NCI-H2107 treated with DMSO at 0.1 percent for 48 hours (cell line): ENCODE results near the gene KMT2C.
"Not testable (repeated sequence)": the region's sequence is repeated elsewhere in the genome, so short reads cannot be mapped to it uniquely, and the experiment has no call there.

Experiments
- DNase-seq: peaks from one replicate; lab custom pipeline; 2025; ENCODE audit not compliant: unreplicated experiment; lab: John Stamatoyannopoulos, UW

Gene KMT2C

DNA sequence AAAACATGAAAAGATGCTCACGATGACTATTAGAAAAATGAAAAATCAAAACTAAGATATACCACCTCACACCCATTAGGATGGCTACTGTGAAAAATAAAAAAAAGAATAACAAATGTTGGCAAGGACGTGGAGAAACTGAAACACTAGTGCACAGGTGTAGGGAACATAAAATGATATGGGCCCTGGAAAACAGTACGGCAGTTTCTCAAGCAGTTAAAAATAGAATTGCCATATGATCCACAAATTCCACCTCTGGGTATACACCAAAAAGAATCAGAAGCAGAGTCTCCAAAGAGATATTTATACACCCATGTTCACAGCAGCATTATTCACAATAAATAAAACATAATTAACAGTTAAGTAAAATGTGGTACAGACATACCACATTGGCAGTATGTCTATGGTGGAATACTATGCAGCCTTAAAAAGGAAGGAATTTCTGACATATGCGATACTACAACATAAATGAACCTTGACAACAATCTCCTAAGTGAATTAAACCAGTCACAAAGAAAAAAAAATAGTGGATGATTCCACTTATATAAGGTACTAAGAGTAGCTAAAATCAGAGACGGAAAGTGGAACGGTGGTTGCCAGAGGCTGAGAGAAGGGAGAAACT lies 69.7 kb downstream of the KMT2C start:
- no peak for DNase-seq

DNA sequence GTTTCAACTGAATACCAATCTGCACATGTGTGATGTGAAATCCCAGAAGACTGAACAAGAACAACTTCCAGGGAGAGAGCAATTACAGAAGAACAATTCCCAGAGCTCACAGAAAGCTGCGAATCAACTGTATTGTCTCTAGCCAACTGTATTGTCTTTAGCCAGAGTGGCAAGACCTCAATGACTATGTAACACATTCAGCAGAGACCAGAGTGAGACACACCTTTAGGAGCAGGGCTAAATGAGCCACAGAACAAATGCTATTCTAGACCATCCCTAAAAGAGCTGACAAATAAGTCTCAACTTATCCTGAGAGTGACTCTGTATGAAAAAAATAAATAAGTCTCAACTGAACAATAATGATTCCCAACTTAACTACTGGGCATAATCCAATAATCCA lies 72.0 kb downstream of the KMT2C start:
- DNase-seq = no peak

DNA sequence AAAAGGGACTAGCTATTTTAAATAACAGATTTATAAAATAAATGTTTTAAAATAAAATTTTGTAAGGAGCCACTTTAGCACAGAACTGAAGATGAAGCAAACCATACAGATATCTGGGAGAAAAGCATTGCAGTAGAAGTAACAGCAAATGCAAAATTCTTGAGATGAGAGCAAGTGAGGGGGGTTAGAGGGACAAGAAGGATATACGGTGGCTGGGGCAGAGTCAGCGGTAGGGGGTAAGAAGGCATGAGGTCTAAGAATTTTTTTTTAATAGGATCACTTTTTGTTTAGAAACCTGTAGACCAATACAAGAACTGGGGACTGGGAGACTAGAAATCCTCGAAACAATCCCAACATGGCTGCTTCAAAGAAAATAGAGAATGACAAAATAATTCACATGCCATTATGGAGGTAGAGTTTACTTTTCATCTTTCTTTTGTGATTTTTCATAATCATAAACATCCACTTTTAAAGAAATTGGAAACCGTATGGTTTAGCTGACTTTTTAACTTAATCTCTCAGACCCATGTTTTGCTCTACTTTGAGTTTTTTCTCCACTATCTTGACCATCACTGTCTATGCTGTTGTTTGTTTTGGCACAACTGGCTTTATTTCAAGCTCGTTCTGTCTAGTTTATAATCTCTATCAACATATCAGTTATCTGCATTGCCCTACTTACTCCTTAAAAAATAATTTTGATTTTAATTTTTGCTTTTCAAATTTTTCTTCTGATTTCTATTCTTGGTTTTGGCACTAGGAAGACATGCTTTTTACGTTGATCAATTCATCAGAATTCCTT lies 73.5 kb downstream of the KMT2C start:
- no peak for DNase-seq

DNA sequence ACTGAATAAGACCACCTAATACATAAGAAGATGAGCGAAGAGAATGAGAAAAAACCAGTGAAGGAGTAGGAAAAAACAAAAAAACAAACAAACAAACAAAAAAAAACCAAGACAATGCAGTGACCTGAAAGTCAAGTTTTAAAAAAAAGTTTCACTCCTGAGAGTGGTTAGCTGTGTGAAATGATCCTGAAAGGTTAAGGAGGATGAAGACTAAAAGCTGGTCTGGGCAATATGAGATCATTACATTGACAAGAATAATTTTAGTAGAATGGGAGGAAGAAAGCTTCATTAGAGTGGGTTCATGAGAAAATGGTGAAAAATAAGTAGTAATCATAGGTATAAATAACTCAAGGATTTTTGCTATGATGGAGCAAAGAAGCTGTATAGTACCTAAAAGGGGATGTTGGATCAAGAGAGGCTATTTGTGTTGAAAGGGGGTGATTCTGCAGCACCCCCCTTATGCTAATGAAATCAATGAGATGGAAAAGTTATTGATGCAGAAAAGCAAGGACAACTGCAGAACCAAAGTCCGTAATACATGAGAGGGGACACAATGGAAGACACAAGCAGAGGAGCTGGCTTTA lies 80.2 kb downstream of the KMT2C start:
- no peak for DNase-seq

DNA sequence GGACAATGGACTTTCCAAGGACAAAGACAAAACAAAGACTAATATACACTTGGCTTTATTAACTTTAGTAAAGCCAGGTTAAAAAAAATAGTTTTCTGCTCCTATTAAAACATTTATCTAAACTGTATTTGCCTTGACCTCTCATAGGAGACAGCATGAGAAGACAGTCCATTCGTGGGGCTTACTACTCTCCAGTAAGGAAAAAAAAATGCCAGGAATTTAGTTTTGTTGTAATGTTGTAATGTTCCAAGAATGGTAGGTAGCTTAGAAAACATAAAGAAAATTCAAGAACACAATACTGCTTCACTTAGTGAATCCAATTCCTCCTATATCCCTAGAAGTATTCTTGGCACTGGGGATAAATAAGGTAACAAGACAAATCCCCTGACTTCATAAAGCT lies 81.7 kb downstream of the KMT2C start:
- DNase-seq = no peak

DNA sequence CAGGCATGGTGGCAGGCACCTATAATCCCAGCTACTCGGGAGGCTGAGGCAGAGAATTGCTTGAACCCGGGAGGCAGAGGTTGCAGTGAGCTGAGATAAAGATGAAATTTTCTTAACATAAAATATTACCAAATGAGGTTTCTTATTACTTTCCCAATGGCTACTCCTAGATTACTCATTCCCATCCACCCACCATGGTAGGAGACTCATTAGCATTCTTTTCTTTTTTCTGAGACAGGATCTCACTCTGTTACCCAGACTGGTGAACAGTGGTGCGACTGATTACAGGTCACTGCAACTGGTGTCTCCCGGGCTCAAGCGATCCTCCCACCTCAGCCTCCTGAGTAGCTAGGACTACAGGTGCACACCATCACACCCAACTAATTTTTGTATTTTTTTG lies 82.5 kb downstream of the KMT2C start:
- not testable (repeated sequence) for DNase-seq

DNA sequence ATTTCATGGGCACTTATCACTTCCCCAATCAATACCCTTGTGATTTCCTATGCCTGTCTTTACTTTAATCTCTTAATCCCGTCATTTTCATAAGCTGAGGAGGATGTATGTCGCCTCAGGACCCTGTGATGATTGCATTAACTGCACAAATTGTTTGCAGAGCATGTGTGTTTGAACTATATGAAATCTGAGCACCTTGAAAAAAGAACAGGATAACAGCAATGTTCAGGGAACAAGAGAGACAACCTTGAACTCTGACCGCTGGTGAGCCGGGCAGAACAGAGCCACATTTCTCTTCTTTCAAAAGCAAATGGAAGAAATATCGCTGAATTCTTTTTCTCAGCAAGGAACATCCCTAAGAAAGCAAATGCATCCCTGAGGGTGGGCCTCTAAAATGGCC lies 84.1 kb downstream of the KMT2C start:
- not testable (repeated sequence) for DNase-seq

DNA sequence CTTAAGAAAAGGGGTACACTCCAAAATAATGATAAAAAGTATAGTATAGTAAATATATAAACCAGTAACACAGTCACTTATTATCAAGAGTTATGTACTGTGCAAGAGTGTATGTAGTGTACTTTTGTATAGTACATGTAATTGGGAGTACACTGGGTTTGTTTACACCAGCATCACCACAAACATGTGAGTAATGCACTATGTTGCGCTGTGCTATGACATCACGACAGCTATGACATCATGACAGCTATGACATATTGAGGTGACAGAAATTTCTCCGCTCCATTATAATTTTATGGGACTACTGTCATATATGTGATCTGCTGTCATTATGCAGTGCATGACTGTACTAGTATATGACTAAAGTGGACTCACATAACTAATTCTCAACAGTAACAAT lies 84.6 kb downstream of the KMT2C start:
- no peak for DNase-seq

DNA sequence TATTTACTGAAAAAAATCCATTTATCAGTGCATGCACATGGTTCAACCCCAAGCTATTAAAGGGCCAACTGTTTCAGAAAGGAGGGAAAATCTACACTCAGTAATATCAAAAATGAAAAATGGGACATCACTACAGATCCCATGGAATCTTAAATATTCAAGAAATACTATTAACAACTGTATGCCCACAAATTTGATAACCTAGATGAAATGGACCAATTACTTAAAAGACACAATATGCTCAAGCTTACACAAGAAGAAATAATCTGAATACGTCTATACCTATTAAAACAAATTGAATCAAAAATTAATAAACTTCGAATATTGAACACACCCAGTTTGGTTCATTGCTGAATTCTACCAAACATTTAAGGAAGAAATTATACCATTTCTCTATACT lies 87.9 kb downstream of the KMT2C start:
- DNase-seq = no peak

DNA sequence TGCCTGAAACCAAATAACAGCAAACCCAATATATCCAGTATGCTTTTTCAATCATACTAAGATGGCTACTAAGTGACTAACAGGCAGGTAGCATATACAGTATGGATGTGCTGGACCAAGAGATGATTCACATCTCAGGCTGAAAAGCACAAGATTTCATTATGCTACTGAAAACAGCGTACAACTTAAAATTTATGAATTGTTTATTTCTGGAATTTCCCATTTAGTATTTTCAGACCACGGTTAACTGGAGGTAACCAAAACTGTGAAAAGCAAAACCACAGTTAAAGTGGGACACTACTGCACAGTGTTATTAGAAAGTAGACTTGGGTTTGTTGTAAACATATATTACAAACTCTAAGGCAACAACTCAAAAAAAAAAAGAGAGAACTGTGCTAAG lies 91.5 kb downstream of the KMT2C start:
- DNase-seq = no peak

DNA sequence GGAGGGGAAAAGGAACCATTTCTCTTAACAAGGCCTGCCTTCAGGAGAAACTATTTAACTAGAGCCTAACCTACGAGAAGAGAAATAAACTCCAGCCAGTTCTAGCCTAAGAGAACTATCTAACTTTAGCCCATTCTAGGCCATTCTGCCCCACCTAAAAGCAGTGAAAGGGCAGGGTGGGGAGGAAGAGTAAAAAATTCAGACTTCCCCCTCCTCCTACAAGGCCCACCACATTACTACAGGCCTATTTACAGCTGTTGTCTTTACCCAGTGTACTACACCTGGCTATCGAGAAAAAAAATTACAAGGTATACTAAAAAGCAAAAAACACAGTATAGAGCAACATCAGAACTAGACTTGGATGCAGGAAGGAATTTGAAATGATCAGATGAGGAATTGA lies 93.0 kb downstream of the KMT2C start:
- DNase-seq = no peak

DNA sequence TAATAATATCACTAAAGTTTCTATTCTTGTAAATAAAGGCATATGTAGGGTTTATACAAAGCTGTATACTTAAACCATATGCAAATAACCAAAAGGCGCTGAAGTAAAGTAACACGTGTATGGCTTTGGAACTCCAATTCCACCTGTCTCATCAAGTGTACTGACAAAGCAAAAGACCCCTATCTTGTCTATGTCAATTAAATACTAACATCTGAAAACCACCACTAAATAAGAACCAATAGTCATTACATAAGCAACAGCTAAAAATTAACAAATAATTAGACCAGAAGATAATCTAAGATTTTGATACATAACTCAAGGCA lies 93.9 kb downstream of the KMT2C start:
- no peak for DNase-seq

DNA sequence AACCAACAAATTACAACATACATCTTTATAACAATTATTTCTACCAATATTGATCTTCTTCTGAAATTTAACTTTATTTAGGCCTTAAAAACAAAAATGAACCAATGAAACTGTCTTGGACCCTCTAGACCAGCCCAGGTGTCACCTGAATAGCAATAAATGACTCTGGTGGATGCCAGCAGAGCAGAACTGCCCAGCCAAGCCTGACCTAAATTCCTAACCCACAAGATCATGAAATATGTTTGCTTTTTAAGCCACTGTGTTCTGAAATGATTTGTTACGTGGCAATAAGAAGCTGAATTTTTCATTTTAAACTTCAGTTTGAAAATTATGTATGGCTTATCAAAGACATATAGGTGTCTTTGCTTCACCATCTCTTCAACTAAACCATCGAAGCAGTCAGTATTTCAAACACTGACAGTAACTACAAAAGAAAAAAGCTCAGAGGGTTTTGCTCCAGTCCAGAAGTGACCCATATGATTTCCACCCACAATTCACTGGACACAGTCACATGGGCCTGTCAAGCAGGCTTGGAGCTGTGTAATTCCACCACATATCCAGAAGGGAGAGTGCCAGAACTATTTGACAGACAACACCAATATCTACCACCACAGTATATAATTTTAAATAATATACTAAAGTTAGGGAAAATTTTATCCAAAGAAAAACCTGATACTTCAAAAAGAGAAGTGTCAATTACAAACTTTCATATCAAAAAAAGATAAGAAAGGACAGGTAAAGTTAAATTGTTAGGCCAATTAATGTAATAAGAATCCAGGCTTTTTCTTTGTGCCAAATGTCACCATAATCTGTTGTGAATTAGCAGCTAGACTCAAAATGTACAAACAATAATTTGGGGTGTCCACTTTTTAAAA lies 94.5 kb downstream of the KMT2C start:
- no peak for DNase-seq

DNA sequence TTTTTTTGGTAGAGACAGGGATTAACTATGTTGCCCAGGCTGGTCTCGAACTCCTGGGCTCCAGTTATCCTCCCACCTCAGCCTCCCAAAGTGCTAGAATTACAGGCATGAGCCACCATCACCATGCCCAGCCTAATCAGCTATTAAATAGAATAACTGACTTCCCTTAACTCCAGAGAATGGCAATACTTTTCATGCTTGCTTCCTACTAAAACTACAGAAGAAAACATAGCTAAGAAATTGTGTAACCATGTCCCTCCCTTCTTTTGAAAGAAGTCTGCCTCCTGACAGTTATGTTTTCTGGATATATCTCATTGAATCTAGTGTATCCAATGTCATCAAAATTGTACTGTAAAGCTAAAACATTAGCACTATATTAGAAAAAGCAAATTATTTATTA lies 95.6 kb downstream of the KMT2C start:
- DNase-seq = no peak

DNA sequence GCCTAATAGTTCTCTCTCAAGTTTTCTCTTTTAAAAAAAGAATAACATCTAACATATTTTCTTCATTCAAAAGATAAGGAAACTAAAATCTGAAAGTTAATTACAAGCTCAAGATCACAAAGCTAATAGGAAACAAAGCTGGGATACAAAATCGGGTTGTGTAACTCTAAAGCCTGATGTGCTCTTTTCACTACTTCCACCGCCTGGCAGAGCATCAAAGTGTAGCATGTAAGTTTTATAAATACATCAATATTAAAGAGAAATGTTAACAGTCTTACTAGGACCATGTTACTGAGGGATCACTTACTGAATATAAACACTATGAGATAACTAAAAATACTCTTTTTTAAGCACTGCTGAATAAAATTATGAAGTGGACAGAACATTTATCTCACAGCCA lies 97.2 kb downstream of the KMT2C start:
- DNase-seq = no peak

DNA sequence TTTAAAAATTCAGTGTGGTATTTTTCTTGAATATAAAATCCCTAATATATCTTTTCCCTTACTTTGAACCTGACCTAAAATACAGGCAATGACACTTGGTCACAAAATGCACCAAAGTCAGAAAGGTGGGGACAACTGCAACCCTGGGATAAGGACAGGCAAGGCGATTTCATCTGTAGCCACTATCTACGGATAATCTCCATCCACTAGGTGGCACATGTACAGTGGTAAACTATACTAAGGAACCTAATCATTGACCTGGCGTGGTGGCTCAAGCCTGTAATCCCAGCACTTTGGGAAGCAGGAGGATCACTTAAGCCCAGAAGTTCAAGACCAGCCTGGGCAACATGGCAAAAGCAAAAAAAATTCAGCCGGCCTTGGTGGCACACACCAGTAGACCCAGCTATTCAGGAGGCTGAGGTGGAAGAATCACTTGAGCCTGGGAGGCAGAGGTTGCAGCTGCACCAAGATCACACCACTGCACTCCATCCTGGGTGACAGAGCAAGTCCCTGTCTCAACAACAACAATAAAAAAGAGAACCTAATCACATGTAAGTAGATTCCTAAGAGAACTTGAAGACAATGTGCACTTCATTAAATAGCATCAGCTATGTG lies 98.9 kb downstream of the KMT2C start:
- DNase-seq = peak; percentile 34

DNA sequence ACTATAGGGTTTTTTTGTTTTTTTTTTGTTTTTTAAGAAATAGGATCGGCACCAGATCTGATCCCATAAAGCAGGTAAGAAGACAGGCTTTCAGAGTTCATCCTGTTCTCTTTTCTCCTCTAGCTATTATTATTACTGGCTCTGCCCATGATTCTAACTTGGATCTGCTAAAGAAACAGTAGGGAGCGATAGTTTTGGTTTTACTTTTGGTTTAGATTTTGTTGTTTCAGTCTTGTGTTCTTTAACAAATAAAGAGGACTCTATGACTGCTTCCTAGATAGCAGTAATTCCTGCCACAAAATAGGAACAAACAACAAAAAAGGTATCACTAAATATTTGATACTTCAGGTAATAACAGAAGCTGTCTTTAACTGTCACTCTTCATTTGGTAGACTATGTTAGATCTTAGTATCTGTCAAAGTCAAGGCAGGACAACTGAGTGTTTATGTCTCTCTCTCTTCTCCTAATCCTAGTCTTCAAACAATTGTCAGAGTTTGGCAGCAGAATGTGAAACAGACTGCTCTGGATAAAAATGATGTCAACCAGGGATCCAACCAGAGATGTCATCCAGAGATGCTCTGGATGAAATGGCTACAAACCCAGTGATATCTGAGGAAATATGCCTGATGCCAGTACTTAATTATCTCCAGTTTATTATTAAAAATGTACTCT lies 99.8 kb downstream of the KMT2C start:
- DNase-seq = no peak

DNA sequence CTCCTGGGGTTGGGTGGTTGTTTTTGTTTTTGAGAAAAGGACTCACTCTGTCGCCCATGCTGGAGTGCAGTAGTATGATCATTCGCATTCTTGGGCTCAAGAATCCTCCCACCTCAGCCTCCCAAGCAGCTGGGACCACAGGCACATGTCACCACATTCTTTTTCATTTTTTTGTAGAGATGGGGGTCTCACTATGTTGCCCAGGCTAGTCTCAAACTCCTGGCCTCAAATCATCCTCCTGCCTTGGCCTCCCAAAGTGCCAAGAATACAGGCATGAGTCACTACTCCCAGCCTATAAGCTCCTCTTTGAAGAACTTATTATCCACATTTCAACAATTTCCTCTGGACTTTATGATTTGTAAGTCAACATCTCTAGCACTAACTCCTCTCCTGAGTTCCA lies 102.7 kb downstream of the KMT2C start:
- DNase-seq = no peak

DNA sequence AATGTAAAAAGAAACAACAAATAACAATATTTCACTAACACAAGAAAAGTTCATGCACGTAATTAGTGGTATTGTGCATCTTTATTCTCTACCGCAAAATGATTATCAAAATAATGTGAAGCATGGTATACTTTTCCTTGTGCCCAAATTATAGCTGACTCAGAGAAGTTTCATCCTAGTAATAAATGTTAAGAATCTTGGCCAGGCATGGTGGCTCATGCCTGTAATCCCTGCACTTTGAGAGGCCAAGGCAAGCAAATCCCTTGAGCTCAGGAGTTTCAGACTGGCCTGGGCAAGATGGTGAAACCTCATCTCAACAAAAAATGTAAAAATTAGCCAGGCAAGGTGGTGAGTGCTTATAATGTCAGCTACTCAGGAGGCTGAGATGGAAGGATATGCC lies 105.0 kb downstream of the KMT2C start:
- DNase-seq = no peak

DNA sequence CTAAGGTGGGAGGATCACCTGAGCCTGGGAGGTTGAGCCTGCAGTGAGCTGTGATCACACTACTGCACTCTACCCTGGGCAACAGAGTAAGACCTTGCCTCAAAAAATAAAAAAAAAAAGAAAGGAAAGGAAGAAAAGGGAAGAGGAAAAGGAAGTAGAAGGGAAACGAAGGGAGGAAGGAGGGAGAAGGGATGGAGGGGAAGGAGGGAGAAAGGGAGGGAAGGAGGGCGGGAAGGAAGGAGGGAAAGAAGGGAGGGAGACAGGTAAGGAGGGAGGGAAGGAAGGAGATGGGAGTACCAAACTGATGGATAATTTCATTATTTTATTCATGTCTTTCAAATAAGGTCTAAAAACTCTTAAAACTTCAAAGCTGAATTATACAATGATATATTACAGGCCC lies 106.3 kb downstream of the KMT2C start:
- DNase-seq = no peak

DNA sequence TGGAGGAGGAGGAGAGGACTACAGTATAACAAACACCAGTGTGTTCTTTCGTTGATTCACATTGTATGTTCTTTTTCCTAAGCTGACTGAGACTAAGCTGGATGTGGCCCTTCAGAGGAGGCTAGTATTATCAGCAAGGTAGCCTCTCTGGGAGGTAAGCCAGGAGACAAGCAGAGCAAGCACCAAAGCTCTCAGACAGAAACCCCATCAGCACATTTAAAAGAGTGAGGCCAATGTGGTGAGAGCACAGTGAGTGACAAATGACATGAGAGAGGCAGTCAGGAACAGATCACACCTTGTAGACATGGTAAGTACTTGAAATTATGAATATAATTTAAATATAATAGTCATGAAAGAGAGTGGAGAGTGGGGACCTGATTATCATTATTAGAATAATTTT lies 107.6 kb downstream of the KMT2C start:
- DNase-seq = no peak
